Neural progenitor cell (in vitro differentiated cells): Measurements from ENCODE around the gene MACIR. TPM values are rescaled to one million over a fixed set of nuclear protein-coding genes. Genes with fewer than 3 reads are reported as not detected.

ENCODE experiments used
- DNase-seq: peaks from one replicate; pipeline ENCODE4 v3.0.0-alpha.2; 2016; ENCODE audit warnings: low spot score
- H2AFZ ChIP-seq: fragments of 200-600 bp; sonication (generic); replicated peaks from 2 replicates; pipeline ENCODE4 v1.6.1; 2016; ENCODE audit warnings: antibody characterized with exemption
- H3F3A ChIP-seq: fragments of 200-600 bp; sonication (generic); 2 replicates; pipeline ENCODE4 v1.6.1; 2016; ENCODE audit warnings: antibody characterized with exemption, low read depth
- H3K27ac ChIP-seq: fragments of 200-600 bp; sonication (generic); 2 replicates; pipeline ENCODE4 v1.5.1; 2016; ENCODE audit warnings: mild to moderate bottlenecking
- H3K27me3 ChIP-seq: fragments of 200-600 bp; sonication (generic); 2 replicates; pipeline ENCODE4 v1.6.1; 2016; ENCODE audit warnings: mild to moderate bottlenecking, moderate library complexity
- H3K36me3 ChIP-seq: fragments of 200-600 bp; sonication (generic); 2 replicates; pipeline ENCODE4 v1.5.1; 2016
- H3K4me1 ChIP-seq: fragments of 200-600 bp; sonication (generic); 2 replicates; pipeline ENCODE4 v1.6.1; 2016; ENCODE audit warnings: mixed run types
- H3K4me2 ChIP-seq: fragments of 200-600 bp; sonication (generic); 2 replicates; pipeline ENCODE4 v1.6.1; 2016
- H3K4me3 ChIP-seq: fragments of 200-600 bp; sonication (generic); 2 replicates; pipeline ENCODE4 v1.5.1; 2016
- H3K79me2 ChIP-seq: fragments of 200-600 bp; sonication (generic); 2 replicates; pipeline ENCODE4 v1.6.1; 2016; ENCODE audit warnings: low read depth
- H3K9ac ChIP-seq: fragments of 200-600 bp; sonication (generic); 2 replicates; pipeline ENCODE4 v1.6.1; 2016
- H3K9me3 ChIP-seq: fragments of 200-600 bp; sonication (generic); 2 replicates; pipeline ENCODE4 v1.5.1; 2016; ENCODE audit warnings: low read depth
- H4K20me1 ChIP-seq: fragments of 200-600 bp; sonication (generic); 2 replicates; pipeline ENCODE4 v1.6.1; 2016; ENCODE audit warnings: low read depth
- H3K27ac Mint-ChIP-seq: 3 replicates; pipeline ENCODE4 v1.8.0; 2021; ENCODE audit warnings: mixed read lengths
- H3K27me3 Mint-ChIP-seq: 2 replicates; pipeline ENCODE4 v1.8.0; 2022; ENCODE audit warnings: low read depth, mild to moderate bottlenecking, inconsistent platforms, moderate library complexity, mixed read lengths; ENCODE audit not compliant: insufficient read depth
- H3K36me3 Mint-ChIP-seq: 3 replicates; pipeline ENCODE4 v1.8.0; 2021; ENCODE audit warnings: mixed read lengths
- H3K4me1 Mint-ChIP-seq: 3 replicates; pipeline ENCODE4 v1.8.0; 2021; ENCODE audit warnings: mixed read lengths
- H3K4me3 Mint-ChIP-seq: 3 replicates; pipeline ENCODE4 v1.8.0; 2021; ENCODE audit warnings: mild to moderate bottlenecking, moderate library complexity, mixed read lengths
- H3K9me3 Mint-ChIP-seq: 3 replicates; pipeline ENCODE4 v1.8.0; 2020; ENCODE audit warnings: mixed read lengths
- CTCF ChIP-seq: fragments of 200-600 bp; sonication (generic); IDR thresholded peaks from 2 replicates; pipeline ENCODE4 v1.5.1; 2017; ENCODE audit warnings: antibody characterized with exemption, mild to moderate bottlenecking
- EZH2 ChIP-seq: fragments of 200-600 bp; sonication (generic); IDR thresholded peaks from 2 replicates; pipeline ENCODE4 v1.6.1; 2017; ENCODE audit warnings: antibody characterized with exemption, mild to moderate bottlenecking, moderate library complexity
- EZH2phosphoT487 ChIP-seq: fragments of 200-600 bp; sonication (generic); IDR thresholded peaks from 2 replicates; pipeline ENCODE4 v1.6.1; 2017; ENCODE audit warnings: antibody characterized with exemption
- total RNA-seq: library from RNA; depleted of rRNA; stranded (reverse); fragments of >200 nt; gene quantifications from 2 replicates; pipeline ENCODE4 v1.2.3, GENCODE V29; 2015; ENCODE audit warnings: low replicate concordance

MACIR gene
- total RNA-seq, 1 donor from 2014 or later = 26.3 TPM

- H3K9me3 Mint-ChIP-seq = peaks cover 4% of the 10 kb centered on the region
- no peaks in the 10 kb centered on the region for H3K9me3 ChIP-seq
- peaks cover 8% of the 10 kb centered on the region for H4K20me1 ChIP-seq
- H3K4me1 Mint-ChIP-seq = peaks cover 12% of the 10 kb centered on the region
- H3K27me3 Mint-ChIP-seq = peaks cover 3% of the 10 kb centered on the region
- no peaks in the 10 kb centered on the region for H3F3A ChIP-seq
- H3K4me3 ChIP-seq = no peak overlapping the region
- H3K27me3 ChIP-seq = no peaks in the 10 kb centered on the region
- no peak overlapping the region for H2AFZ ChIP-seq
- H3K27ac Mint-ChIP-seq = no peak overlapping the region
- H3K4me1 ChIP-seq = peaks cover 11% of the 10 kb centered on the region
- no peak overlapping the region for H3K4me3 Mint-ChIP-seq
- no peak for DNase-seq
- TF ChIP-seq EZH2phosphoT487 = no peak
- TF ChIP-seq CTCF = no peak
- no peak for TF ChIP-seq EZH2
- no peak overlapping the region for H3K4me2 ChIP-seq
- peaks cover 14% of the 10 kb centered on the region for H3K79me2 ChIP-seq
- no peaks in the 10 kb centered on the region for H3K36me3 ChIP-seq
- H3K36me3 Mint-ChIP-seq = no peaks in the 10 kb centered on the region
- no peak overlapping the region for H3K27ac ChIP-seq
- no peak overlapping the region for H3K9ac ChIP-seq
Observed at GRCh38 chr5:103255691-103256090, 2.9 kb upstream of the MACIR start.

GRCh38 chr5:103256178-103256577 is 2.4 kb upstream of the MACIR start:
- Histone ChIP-seq H3K27ac (no peak overlapping the region), H3K36me3 (no peaks in the 10 kb centered on the region), H3K79me2 (peaks cover 19% of the 10 kb centered on the region), H3K9me3 (no peaks in the 10 kb centered on the region), H3K4me2 (no peak overlapping the region), H2AFZ (no peak overlapping the region), H4K20me1 (peaks cover 12% of the 10 kb centered on the region), H3K27me3 (no peaks in the 10 kb centered on the region), H3K4me1 (peaks cover 16% of the 10 kb centered on the region), H3K4me3 (no peak overlapping the region), H3F3A (no peaks in the 10 kb centered on the region), H3K9ac (no peak overlapping the region)
- H3K27ac Mint-ChIP-seq = no peak overlapping the region
- no peak overlapping the region for H3K4me3 Mint-ChIP-seq
- peaks cover 17% of the 10 kb centered on the region for H3K4me1 Mint-ChIP-seq
- H3K27me3 Mint-ChIP-seq = peaks cover 3% of the 10 kb centered on the region
- H3K9me3 Mint-ChIP-seq = peaks cover 4% of the 10 kb centered on the region
- no peaks in the 10 kb centered on the region for H3K36me3 Mint-ChIP-seq
- TF ChIP-seq EZH2phosphoT487 (no peak), CTCF (peak; percentile 35), EZH2 (no peak)
- peak; percentile 24 for DNase-seq

- H3K27ac Mint-ChIP-seq = no peak overlapping the region
Observed at GRCh38 chr5:103258957-103259704, 568 bp downstream of the MACIR start.

More at GRCh38 chr5:103258957-103259704, 568 bp downstream of the MACIR start:
- H3K4me2 ChIP-seq = peak overlapping the region; percentile 81
- H3K9ac ChIP-seq = peak overlapping the region; percentile 54
- Mint-ChIP-seq H3K9me3 (peaks cover 4% of the 10 kb centered on the region), H3K36me3 (no peaks in the 10 kb centered on the region), H3K27me3 (peaks cover 2% of the 10 kb centered on the region), H3K4me1 (peaks cover 26% of the 10 kb centered on the region), H3K4me3 (peak overlapping the region; percentile 98)
- H2AFZ ChIP-seq = peak overlapping the region; percentile 91
- H3K27me3 ChIP-seq = no peaks in the 10 kb centered on the region
- DNase-seq = peak; percentile 79
- H3K79me2 ChIP-seq = peaks cover 48% of the 10 kb centered on the region
- H4K20me1 ChIP-seq = peaks cover 41% of the 10 kb centered on the region
- H3K4me1 ChIP-seq = peaks cover 23% of the 10 kb centered on the region
- no peaks in the 10 kb centered on the region for H3K9me3 ChIP-seq
- H3F3A ChIP-seq = no peaks in the 10 kb centered on the region
- H3K27ac ChIP-seq = peak overlapping the region; percentile 79
- peak overlapping the region; percentile 80 for H3K4me3 ChIP-seq
- no peaks in the 10 kb centered on the region for H3K36me3 ChIP-seq
- TF ChIP-seq CTCF = peak; percentile 3
- TF ChIP-seq EZH2phosphoT487 = no peak
